H1 (cell line): ENCODE results near the gene CALY. TPM values are rescaled to one million over a fixed set of nuclear protein-coding genes. Genes with fewer than 3 reads are reported as not detected.

ENCODE experiments used
- CTCF ChIA-PET: fragments of 300-600 bp; sonication (Branson Sonifier 250); formaldehyde crosslinking; loops from one replicate; lab custom pipeline; 2021; ENCODE audit not compliant: partially characterized antibody; lab: Charles Lee
- POLR2A ChIA-PET: fragments of 300-600 bp; sonication (Branson Sonifier 250); formaldehyde crosslinking; loops from one replicate; lab custom pipeline; 2021; ENCODE audit warnings: inconsistent platforms; ENCODE audit not compliant: partially characterized antibody; lab: Charles Lee
- DNase-seq, 2 experiments: peaks; one replicate each; pipeline versions ENCODE4 v3.0.0 to v3.0.0-alpha.2; 2010 to 2022; ENCODE audit warnings: low spot score in 2 of 2, low read depth in 1 of 2, mixed read lengths in 1 of 2
- FAIRE-seq: peaks from 2 replicates; lab custom pipeline; 2011; peaks lifted over from hg19 to GRCh38; lab: Jason Lieb, UNC
- H2AFZ ChIP-seq: 2 replicates; pipeline ENCODE4 v1.8.1; 2012; ENCODE audit warnings: low read length, inconsistent platforms
- H2AK5ac ChIP-seq: 2 replicates; pipeline ENCODE4 v1.6.1; 2013; ENCODE audit warnings: low read depth, low read length
- H2BK120ac ChIP-seq: replicated peaks from 2 replicates; pipeline ENCODE3; 2013; ENCODE audit warnings: low read depth, low read length, inconsistent platforms
- H2BK12ac ChIP-seq: 2 replicates; pipeline ENCODE4 v1.6.1; 2013; ENCODE audit warnings: low read depth, low read length
- H2BK15ac ChIP-seq: 2 replicates; pipeline ENCODE4 v1.6.1; 2013; ENCODE audit warnings: low read length
- H2BK20ac ChIP-seq: 2 replicates; pipeline ENCODE4 v1.6.1; 2013; ENCODE audit warnings: low read length
- H2BK5ac ChIP-seq: 2 replicates; pipeline ENCODE4 v1.6.1; 2013; ENCODE audit warnings: low read depth, low read length
- H3K14ac ChIP-seq: 2 replicates; pipeline ENCODE4 v1.6.1; 2013; ENCODE audit warnings: inconsistent platforms; ENCODE audit not compliant: insufficient read length
- H3K18ac ChIP-seq: 2 replicates; pipeline ENCODE4 v1.6.1; 2013; ENCODE audit warnings: low read length; ENCODE audit errors: extremely low read depth
- H3K23ac ChIP-seq: 2 replicates; pipeline ENCODE4 v1.6.1; 2013; ENCODE audit warnings: inconsistent platforms; ENCODE audit not compliant: insufficient read length
- H3K23me2 ChIP-seq: 2 replicates; pipeline ENCODE4 v1.6.1; 2013; ENCODE audit warnings: low read depth, low read length
- H3K27ac ChIP-seq: 2 replicates; pipeline ENCODE4 v1.6.1; 2011; ENCODE audit warnings: low read depth, low read length, inconsistent platforms
- H3K27me3 ChIP-seq, 4 experiments: replicated peaks in 1 of 4; 1 replicate in 1 of 4; 2 replicates in 3 of 4; pipeline versions ENCODE4 v1.6.1 to v1.8.1; 2011 to 2013; ENCODE audit warnings: low read length in 3 of 4, mild to moderate bottlenecking in 3 of 4, inconsistent platforms in 2 of 4, mixed read lengths in 2 of 4, moderate library complexity in 1 of 4; ENCODE audit not compliant: control insufficient read depth in 3 of 4, insufficient read depth in 3 of 4; ENCODE audit errors: extremely low read depth in 1 of 4
- H3K36me3 ChIP-seq, 4 experiments: 2 replicates each; pipeline versions ENCODE4 v1.6.1 to v1.8.1; 2011 to 2013; ENCODE audit warnings: mild to moderate bottlenecking in 4 of 4, low read length in 3 of 4, moderate library complexity in 2 of 4, control low read depth in 1 of 4, inconsistent platforms in 1 of 4; ENCODE audit not compliant: insufficient read depth in 4 of 4, control insufficient read depth in 2 of 4
- H3K4ac ChIP-seq: replicated peaks from 2 replicates; pipeline ENCODE3; 2013; ENCODE audit warnings: low read length, low read depth, mixed read lengths, inconsistent platforms; ENCODE audit not compliant: insufficient read length
- H3K4me1 ChIP-seq, 4 experiments: replicated peaks in 1 of 4; 1 replicate in 1 of 4; 2 replicates in 3 of 4; pipeline versions ENCODE4 v1.6.1 to v1.8.1; 2011 to 2013; ENCODE audit warnings: low read length in 3 of 4, inconsistent platforms in 2 of 4, mixed read lengths in 1 of 4; ENCODE audit not compliant: insufficient read depth in 4 of 4, control insufficient read depth in 3 of 4
- H3K4me2 ChIP-seq, 2 experiments: 2 replicates each; pipeline versions ENCODE4 v1.6.1 to v1.8.1; 2011 to 2013; ENCODE audit warnings: low read depth in 2 of 2, low read length in 2 of 2, control low read depth in 1 of 2, inconsistent platforms in 1 of 2, mild to moderate bottlenecking in 1 of 2; ENCODE audit not compliant: insufficient read depth in 1 of 2
- H3K4me3 ChIP-seq, 4 experiments: fragments of 200-600, 300-600 bp in 1 of 4; sonication (generic), shearing (Covaris generic), sonication (Bioruptor Twin) in 1 of 4; 2 replicates each; pipeline versions ENCODE4 v1.5.1 to v1.8.1; 2011 to 2016; ENCODE audit warnings: low read length in 4 of 4, low read depth in 3 of 4, control low read depth in 2 of 4, inconsistent platforms in 2 of 4, mild to moderate bottlenecking in 2 of 4, mixed read lengths in 1 of 4, moderate library complexity in 1 of 4; ENCODE audit not compliant: insufficient read depth in 2 of 4; ENCODE audit errors: extremely low read depth in 1 of 4
- H3K56ac ChIP-seq: replicated peaks from 2 replicates; pipeline ENCODE3; 2013; ENCODE audit warnings: low read depth, mild to moderate bottlenecking, mixed read lengths, low read length, inconsistent platforms; ENCODE audit not compliant: insufficient read length
- H3K79me1 ChIP-seq: 2 replicates; pipeline ENCODE4 v1.6.1; 2013; ENCODE audit warnings: low read depth, low read length, control low read depth
- H3K79me2 ChIP-seq, 2 experiments: 2 replicates each; pipeline versions ENCODE4 v1.6.1 to v1.8.1; 2012 to 2013; ENCODE audit warnings: low read length in 2 of 2, mild to moderate bottlenecking in 2 of 2, inconsistent platforms in 1 of 2; ENCODE audit not compliant: insufficient read depth in 2 of 2, control insufficient read depth in 1 of 2
- H3K9ac ChIP-seq, 4 experiments: replicated peaks in 1 of 4; 1 replicate in 1 of 4; 2 replicates in 3 of 4; pipeline versions ENCODE4 v1.6.1 to v1.8.1; 2011 to 2013; ENCODE audit warnings: low read depth in 3 of 4, low read length in 3 of 4, control low read depth in 2 of 4, mild to moderate bottlenecking in 2 of 4, moderate library complexity in 2 of 4, inconsistent platforms in 1 of 4; ENCODE audit errors: extremely low read depth in 1 of 4
- H3K9me3 ChIP-seq, 2 experiments: 2 replicates each; pipeline versions ENCODE4 v1.6.1 to v1.8.1; 2012 to 2013; ENCODE audit warnings: mild to moderate bottlenecking in 2 of 2, moderate library complexity in 2 of 2, control low read depth in 1 of 2, inconsistent platforms in 1 of 2, low read depth in 1 of 2, low read length in 1 of 2, mixed read lengths in 1 of 2; ENCODE audit not compliant: insufficient read depth in 2 of 2
- H4K20me1 ChIP-seq, 2 experiments: replicated peaks in 1 of 2; 2 replicates each; pipeline versions ENCODE3 to v1.8.1; 2011 to 2013; ENCODE audit warnings: inconsistent platforms in 2 of 2, low read length in 2 of 2, mild to moderate bottlenecking in 1 of 2; ENCODE audit not compliant: insufficient read depth in 2 of 2, control insufficient read depth in 1 of 2
- H4K5ac ChIP-seq: 2 replicates; pipeline ENCODE4 v1.6.1; 2013; ENCODE audit warnings: low read length, low read depth, mixed read lengths, inconsistent platforms; ENCODE audit not compliant: insufficient read length
- H4K8ac ChIP-seq: 2 replicates; pipeline ENCODE4 v1.8.0; 2013; ENCODE audit warnings: mild to moderate bottlenecking, moderate library complexity, low read length, inconsistent platforms; ENCODE audit not compliant: insufficient read depth; ENCODE audit errors: extremely low read depth
- H4K91ac ChIP-seq: replicated peaks from 2 replicates; pipeline ENCODE3; 2013; ENCODE audit warnings: low read length, mixed read lengths, inconsistent platforms; ENCODE audit not compliant: insufficient read length
- SP4 ChIP-seq: IDR thresholded peaks from 2 replicates; pipeline ENCODE4 v1.6.1; 2012; ENCODE audit warnings: low read length, inconsistent platforms
- WGBS, 2 experiments: shearing (Covaris generic) in 1 of 2; methylation state at CpG; one replicate each; pipeline versions ENCODE4 v1.1.6 to v1.1.7; 2013 to 2015; ENCODE audit warnings: low lambda C conversion rate in 2 of 2, mixed read lengths in 2 of 2, inconsistent platforms in 1 of 2, low coverage in 1 of 2, missing lambda C conversion rate in 1 of 2; ENCODE audit not compliant: insufficient replicate concordance in 2 of 2, insufficient coverage in 1 of 2, insufficient read length in 1 of 2; ENCODE audit errors: extremely low coverage in 1 of 2, missing lambda C conversion rate in 1 of 2; 5-methylcytosine and 5-hydroxymethylcytosine counted together
- polyA plus RNA-seq, 7 experiments: library from polyadenylated mRNA; depleted of rRNA in 3 of 7; stranded (reverse) in 5 of 7; unstranded in 2 of 7; fragments of >200 nt in 5 of 7; fragments of 200-250 nt in 2 of 7; gene quantifications; 1 replicate in 5 of 7; 2 replicates in 1 of 7; 4 replicates in 1 of 7; pipeline versions ENCODE4 v1.2.1 to v1.2.3, GENCODE V29; 2011 to 2013; ENCODE audit warnings: missing spikeins in 2 of 7, mixed read lengths in 2 of 7
- total RNA-seq: library from RNA; stranded (reverse); fragmentation: NEBNext Ultra II Directional; extraction: Animal tissue kit (Norgen Biotek cat#: 25700); gene quantifications from 2 replicates; pipeline ENCODE4 v1.2.1, GENCODE V29; 2021

The CALY gene
- total and polyA plus RNA-seq, 2 of the 8 experiments (the other 6 are each of a cell fraction or from before 2014, with no cell fraction given): 1.3 to 1.5 TPM

GRCh38 chr10:133379801-133380666 is 43.3 kb upstream of the CALY start:
- Histone ChIP-seq H4K20me1 (peaks cover 0 to 4% of the 10 kb centered on the region in 2 experiments), H3K4ac (no peak overlapping the region), H4K8ac (peak overlapping the region; percentile 51; the same call in 1 of the 2 replicates), H4K5ac (no peak overlapping the region), H2AFZ (no peak overlapping the region; the same call in 1 of the 2 replicates), H3K56ac (no peak overlapping the region), H3K79me2 (no peaks in the 10 kb centered on the region), H3K27me3 (peaks cover 8 to 44% (median 27%) of the 10 kb centered on the region in 4 experiments), H3K23ac (no peak overlapping the region), H2BK20ac (no peak overlapping the region), H3K79me1 (no peaks in the 10 kb centered on the region), H3K18ac (no peak overlapping the region), H3K9me3 (no peaks in the 10 kb centered on the region), H2AK5ac (no peak overlapping the region), H3K14ac (no peak overlapping the region), H2BK12ac (no peak overlapping the region), H3K9ac (peak overlapping the region in 1 of 4 experiments; percentile 19; a peak in 1 of 7 replicates), H2BK5ac (no peak overlapping the region), H2BK15ac (0 out of 2 replicates have a peak overlapping the region, but pooled peaks have one; percentile 16), H4K91ac (no peak overlapping the region), H3K4me2 (peak overlapping the region; percentile 64 to 87), H3K4me1 (peaks cover 0 to 3% (median under 1%) of the 10 kb centered on the region in 4 experiments; a peak in 4 of 7 replicates), H2BK120ac (no peak overlapping the region), H3K36me3 (no peaks in the 10 kb centered on the region), H3K4me3 (peak overlapping the region; percentile 49 to 78 (median 62)), H3K23me2 (peaks cover 15% of the 10 kb centered on the region; the same call in 1 of the 2 replicates), H3K27ac (no peak overlapping the region)
- ChIA-PET CTCF (interaction anchor here (0.8 to 2.0 kb wide), 2 partner anchors 51 to 77 kb away, joined by 3 to 8 read pairs; no protein-coding TSS in a partner anchor), POLR2A (interaction anchor here (3.3 kb wide), 1 partner anchor 12 kb away, joined by 25 read pairs; the partner anchor contains the start of gene MTG1)
- WGBS, 2 experiments: 91% methylated on average over 16 of the region's 36 CpGs; no CpG with 5 or more reads in 1 of the 2 experiments
- no peak for FAIRE-seq
- DNase-seq: peak in 1 of 2 experiments; percentile 59
- no peak for TF ChIP-seq SP4
